ENCODE measurements around the gene ZBTB4. TPM values are rescaled to one million over a fixed set of nuclear protein-coding genes. Genes with fewer than 3 reads are reported as not detected.

ZBTB4 gene
- total RNA-seq, 3 donors from 2014 or later: 16.6 to 93.9 (median 18.5) TPM

GRCh38 chr17:7508145-7508544 lies 28.7 kb upstream of the ZBTB4 start:
- TF ChIP-seq, protein P1, sequence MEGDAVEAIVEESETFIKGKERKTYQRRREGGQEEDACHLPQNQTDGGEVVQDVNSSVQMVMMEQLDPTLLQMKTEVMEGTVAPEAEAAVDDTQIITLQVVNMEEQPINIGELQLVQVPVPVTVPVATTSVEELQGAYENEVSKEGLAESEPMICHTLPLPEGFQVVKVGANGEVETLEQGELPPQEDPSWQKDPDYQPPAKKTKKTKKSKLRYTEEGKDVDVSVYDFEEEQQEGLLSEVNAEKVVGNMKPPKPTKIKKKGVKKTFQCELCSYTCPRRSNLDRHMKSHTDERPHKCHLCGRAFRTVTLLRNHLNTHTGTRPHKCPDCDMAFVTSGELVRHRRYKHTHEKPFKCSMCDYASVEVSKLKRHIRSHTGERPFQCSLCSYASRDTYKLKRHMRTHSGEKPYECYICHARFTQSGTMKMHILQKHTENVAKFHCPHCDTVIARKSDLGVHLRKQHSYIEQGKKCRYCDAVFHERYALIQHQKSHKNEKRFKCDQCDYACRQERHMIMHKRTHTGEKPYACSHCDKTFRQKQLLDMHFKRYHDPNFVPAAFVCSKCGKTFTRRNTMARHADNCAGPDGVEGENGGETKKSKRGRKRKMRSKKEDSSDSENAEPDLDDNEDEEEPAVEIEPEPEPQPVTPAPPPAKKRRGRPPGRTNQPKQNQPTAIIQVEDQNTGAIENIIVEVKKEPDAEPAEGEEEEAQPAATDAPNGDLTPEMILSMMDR (IDR thresholded peaks at IDR 0.05): no peak
- intact Hi-C loops (cut with DNase I, micrococcal nuclease): no loop called here
- no peak for DNase-seq
- H3K4me3 ChIP-seq: no peak overlapping the region
- H3K36me3 ChIP-seq (ENCODE audit: low read depth): peaks cover 25% of the 10 kb centered on the region
- no peak for ATAC-seq
- no peaks in the 10 kb centered on the region for H3K9me3 ChIP-seq
- peaks cover 10% of the 10 kb centered on the region for H3K4me1 ChIP-seq (ENCODE audit: low read depth)

- intact Hi-C loops (cut with DNase I, micrococcal nuclease): no loop called here
- peaks cover 34% of the 10 kb centered on the region for H3K36me3 ChIP-seq (ENCODE audit: low read depth)
- no peak for ATAC-seq
- no peak overlapping the region for H3K4me3 ChIP-seq
- TF ChIP-seq, protein P1 (IDR thresholded peaks at IDR 0.05): no peak
- H3K4me1 ChIP-seq (ENCODE audit: low read depth): peaks cover 10% of the 10 kb centered on the region
- peak in 1 of 3 donors; percentile 11 for DNase-seq
- no peaks in the 10 kb centered on the region for H3K9me3 ChIP-seq
Measured at GRCh38 chr17:7503521-7503920, 24.1 kb upstream of the ZBTB4 start.

GRCh38 chr17:7502987-7503386 lies 23.6 kb upstream of the ZBTB4 start:
- intact Hi-C loops (cut with DNase I, micrococcal nuclease): no loop called here
- H3K36me3 ChIP-seq (ENCODE audit: low read depth): peaks cover 31% of the 10 kb centered on the region
- ATAC-seq (peak; percentile 28), DNase-seq (peak in 1 of 3 donors; percentile 36)
- peaks cover 10% of the 10 kb centered on the region for H3K4me1 ChIP-seq (ENCODE audit: low read depth)
- H3K4me3 ChIP-seq: no peak overlapping the region
- TF ChIP-seq, protein P1 (IDR thresholded peaks at IDR 0.05): no peak
- H3K9me3 ChIP-seq: no peaks in the 10 kb centered on the region

GRCh38 chr17:7502171-7502847 lies 22.9 kb upstream of the ZBTB4 start:
- ATAC-seq: peak; percentile 15
- H3K9me3 ChIP-seq: no peaks in the 10 kb centered on the region
- no peak overlapping the region for H3K4me3 ChIP-seq
- peaks cover 10% of the 10 kb centered on the region for H3K4me1 ChIP-seq (ENCODE audit: low read depth)
- peak in 1 of 3 donors; percentile 27 for DNase-seq
- intact Hi-C loops (cut with DNase I, micrococcal nuclease): no loop called here
- H3K36me3 ChIP-seq (ENCODE audit: low read depth): peaks cover 27% of the 10 kb centered on the region
- TF ChIP-seq, protein P1 (IDR thresholded peaks at IDR 0.05): no peak

GRCh38 chr17:7501729-7502128 lies 22.3 kb upstream of the ZBTB4 start:
- peak in 1 of 3 donors; percentile 21 for DNase-seq
- Histone ChIP-seq H3K4me3 (no peak overlapping the region), H3K36me3 (ENCODE audit: low read depth) (peaks cover 27% of the 10 kb centered on the region), H3K9me3 (no peaks in the 10 kb centered on the region), H3K4me1 (ENCODE audit: low read depth) (peaks cover 10% of the 10 kb centered on the region)
- TF ChIP-seq, protein P1 (IDR thresholded peaks at IDR 0.05): no peak
- ATAC-seq: no peak
- intact Hi-C loops (cut with DNase I, micrococcal nuclease): no loop called here
